Smooth muscle cell (in vitro differentiated cells): ENCODE data around the gene ABTB2. TPM values are rescaled to one million over a fixed set of nuclear protein-coding genes. Genes with fewer than 3 reads are reported as not detected.

Experiments used
- DNase-seq: peaks from one replicate; lab custom pipeline; 2025; ENCODE audit not compliant: unreplicated experiment; lab: John Stamatoyannopoulos, UW
- H2AFZ ChIP-seq: fragments of 200-600 bp; sonication (generic); 2 replicates; pipeline ENCODE4 v1.6.0; 2016; ENCODE audit warnings: antibody characterized with exemption, low read depth, mild to moderate bottlenecking
- H3F3A ChIP-seq: fragments of 200-600 bp; sonication (generic); 2 replicates; pipeline ENCODE4 v1.6.0; 2017; ENCODE audit warnings: antibody characterized with exemption, low read depth
- H3K27ac ChIP-seq: fragments of 200-600 bp; sonication (generic); 2 replicates; pipeline ENCODE4 v1.5.1; 2016; ENCODE audit warnings: low read depth, mild to moderate bottlenecking
- H3K27me3 ChIP-seq: fragments of 200-600 bp; sonication (generic); 2 replicates; pipeline ENCODE4 v1.6.1; 2016; ENCODE audit warnings: low read depth, mild to moderate bottlenecking
- H3K36me3 ChIP-seq: fragments of 200-600 bp; sonication (generic); 2 replicates; pipeline ENCODE4 v1.5.1; 2016; ENCODE audit warnings: low read depth
- H3K4me1 ChIP-seq: fragments of 200-600 bp; sonication (generic); 2 replicates; pipeline ENCODE4 v1.5.1; 2016; ENCODE audit warnings: low read depth
- H3K4me2 ChIP-seq: fragments of 200-600 bp; sonication (generic); 2 replicates; pipeline ENCODE4 v1.6.0; 2016; ENCODE audit warnings: mild to moderate bottlenecking
- H3K4me3 ChIP-seq: fragments of 200-600 bp; sonication (generic); 2 replicates; pipeline ENCODE4 v1.5.1; 2016; ENCODE audit warnings: mild to moderate bottlenecking
- H3K79me2 ChIP-seq: fragments of 200-600 bp; sonication (generic); 2 replicates; pipeline ENCODE4 v1.6.0; 2016; ENCODE audit warnings: low read depth, mild to moderate bottlenecking
- H3K9ac ChIP-seq: fragments of 200-600 bp; sonication (generic); 2 replicates; pipeline ENCODE4 v1.6.0; 2016; ENCODE audit warnings: low read depth
- H3K9me3 ChIP-seq: fragments of 200-600 bp; sonication (generic); replicated peaks from 2 replicates; pipeline ENCODE4 v1.5.1; 2016; ENCODE audit warnings: low read depth
- H4K20me1 ChIP-seq: fragments of 200-600 bp; sonication (generic); 2 replicates; pipeline ENCODE4 v1.6.0; 2016; ENCODE audit warnings: low read depth
- CTCF ChIP-seq: fragments of 200-600 bp; sonication (generic); IDR thresholded peaks from 2 replicates; pipeline ENCODE4 v1.5.1; 2017; ENCODE audit warnings: borderline replicate concordance, mild to moderate bottlenecking, antibody characterized with exemption; ENCODE audit not compliant: insufficient read depth, poor library complexity, severe bottlenecking
- WGBS: methylation state at CpG from one replicate; pipeline ENCODE4 v1.1.7; 2016; ENCODE audit warnings: low lambda C conversion rate; 5-methylcytosine and 5-hydroxymethylcytosine counted together
- polyA plus RNA-seq: library from polyadenylated mRNA; unstranded; fragments of >200 nt; fragmentation: Nextera tagmentation; extraction: Ambion mirVana; gene quantifications from 2 replicates; pipeline ENCODE4 v1.2.1, GENCODE V29; 2016
- total RNA-seq: library from RNA; depleted of rRNA; stranded (reverse); fragments of >200 nt; gene quantifications from 2 replicates; pipeline ENCODE4 v1.2.3, GENCODE V29; 2014

The ABTB2 gene
- total and polyA plus RNA-seq, 2 experiments from 2014 or later, result 4.3 to 4.9 TPM

GRCh38 chr11:34328632-34328910 lies 29.2 kb downstream of the ABTB2 start:
- no peak overlapping the region for H2AFZ ChIP-seq
- peaks cover 12% of the 10 kb centered on the region for H3F3A ChIP-seq
- no peak overlapping the region for H3K27ac ChIP-seq
- TF ChIP-seq CTCF, result no peak
- no peak overlapping the region for H3K4me3 ChIP-seq
- H4K20me1 ChIP-seq, result peaks cover 96% of the 10 kb centered on the region
- H3K36me3 ChIP-seq, result no peaks in the 10 kb centered on the region
- H3K4me2 ChIP-seq, result no peak overlapping the region
- H3K4me1 ChIP-seq, result no peaks in the 10 kb centered on the region
- H3K9ac ChIP-seq, result no peak overlapping the region
- H3K79me2 ChIP-seq, result peaks cover 13% of the 10 kb centered on the region
- 91% methylated on average over 4 of the region's 4 CpGs for WGBS
- no peaks in the 10 kb centered on the region for H3K9me3 ChIP-seq
- DNase-seq, result no peak
- H3K27me3 ChIP-seq, result no peaks in the 10 kb centered on the region

- 44% methylated on average over 7 of the region's 7 CpGs for WGBS
- no peaks in the 10 kb centered on the region for H3K27me3 ChIP-seq
- no peaks in the 10 kb centered on the region for H3K9me3 ChIP-seq
- H3K79me2 ChIP-seq, result peaks cover 13% of the 10 kb centered on the region
- no peak for TF ChIP-seq CTCF
- no peak overlapping the region for H2AFZ ChIP-seq
- H3K4me3 ChIP-seq, result no peak overlapping the region
- H4K20me1 ChIP-seq, result peaks cover 96% of the 10 kb centered on the region
- H3F3A ChIP-seq, result peaks cover 12% of the 10 kb centered on the region
- H3K4me1 ChIP-seq, result no peaks in the 10 kb centered on the region
- peak overlapping the region; percentile 19 for H3K4me2 ChIP-seq
- no peaks in the 10 kb centered on the region for H3K36me3 ChIP-seq
- no peak for DNase-seq
- H3K9ac ChIP-seq, result no peak overlapping the region
- H3K27ac ChIP-seq, result no peak overlapping the region
Observed at GRCh38 chr11:34327804-34328631, 29.8 kb downstream of the ABTB2 start.

- H3K9me3 ChIP-seq, result no peaks in the 10 kb centered on the region
- H3K27me3 ChIP-seq, result no peaks in the 10 kb centered on the region
- H3K27ac ChIP-seq, result no peak overlapping the region
- H3K4me2 ChIP-seq, result no peak overlapping the region
- H3K4me3 ChIP-seq, result no peak overlapping the region
- DNase-seq, result no peak
- H3K9ac ChIP-seq, result no peak overlapping the region
- no peak overlapping the region for H2AFZ ChIP-seq
- H3K79me2 ChIP-seq, result peaks cover 34% of the 10 kb centered on the region
- no peak for TF ChIP-seq CTCF
- no peaks in the 10 kb centered on the region for H3K36me3 ChIP-seq
- no peaks in the 10 kb centered on the region for H3K4me1 ChIP-seq
- H4K20me1 ChIP-seq, result peaks cover 88% of the 10 kb centered on the region
- H3F3A ChIP-seq, result peaks cover 12% of the 10 kb centered on the region
- 93% methylated on average over 3 of the region's 3 CpGs for whole genome bisulfite sequencing
Observed at GRCh38 chr11:34324466-34324865, 33.3 kb downstream of the ABTB2 start.

- Histone ChIP-seq H3K4me1 (no peaks in the 10 kb centered on the region), H3K79me2 (peaks cover 33% of the 10 kb centered on the region), H3K4me2 (no peak overlapping the region), H3K27me3 (no peaks in the 10 kb centered on the region), H2AFZ (no peak overlapping the region), H3K9me3 (no peaks in the 10 kb centered on the region), H3K27ac (no peak overlapping the region), H4K20me1 (peaks cover 87% of the 10 kb centered on the region), H3F3A (peaks cover 12% of the 10 kb centered on the region), H3K9ac (no peak overlapping the region), H3K36me3 (no peaks in the 10 kb centered on the region), H3K4me3 (no peak overlapping the region)
- TF ChIP-seq CTCF, result no peak
- no peak for DNase-seq
- WGBS, result 60% methylated on average over 2 of the region's 2 CpGs
Observed at GRCh38 chr11:34323601-34324000, 34.2 kb downstream of the ABTB2 start.
